Measurements from ENCODE around the gene TNFRSF8.

DNA sequence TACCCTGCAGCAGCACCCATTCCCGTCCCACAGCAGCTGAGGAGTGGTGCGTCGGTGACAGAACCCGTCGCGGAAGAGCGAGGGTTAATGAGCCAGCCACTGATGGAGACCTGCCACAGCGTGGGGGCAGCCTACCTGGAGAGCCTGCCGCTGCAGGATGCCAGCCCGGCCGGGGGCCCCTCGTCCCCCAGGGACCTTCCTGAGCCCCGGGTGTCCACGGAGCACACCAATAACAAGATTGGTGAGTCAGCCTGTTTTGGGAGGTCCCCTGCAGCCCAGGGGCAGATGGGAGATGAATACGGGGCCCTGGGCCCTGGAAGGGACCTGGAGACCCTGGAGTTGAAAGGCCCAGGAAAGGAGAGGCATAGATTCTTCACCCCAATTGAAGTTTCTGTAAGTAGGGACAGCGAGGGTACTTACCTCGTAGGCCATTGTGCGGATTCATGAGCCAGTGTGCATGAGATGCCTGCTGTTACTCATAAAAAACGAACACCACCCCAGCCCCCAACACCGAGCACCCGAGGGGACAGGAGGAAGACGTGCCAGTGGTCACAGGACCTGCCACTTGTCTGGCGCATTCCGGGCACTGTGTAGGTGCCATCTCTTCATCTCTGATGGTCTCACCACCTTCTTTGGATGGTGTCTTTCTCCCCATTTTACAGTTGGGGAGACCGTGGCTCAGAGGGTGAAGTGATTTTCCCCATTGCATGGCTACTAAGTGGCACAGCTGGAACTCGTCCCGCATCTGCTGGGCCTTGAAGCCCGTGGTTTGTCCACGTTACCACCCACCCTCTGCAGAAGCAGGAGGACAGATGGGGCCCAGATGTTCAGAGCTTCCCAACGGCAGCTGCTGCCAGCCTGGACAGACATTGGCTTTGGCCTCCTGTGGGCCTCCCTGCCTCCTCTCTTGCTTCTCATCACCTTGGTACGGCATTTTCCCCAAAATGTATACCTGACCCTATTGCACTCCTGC is 75.4 kb downstream of the TNFRSF8 start:
- no peak for TF ChIP-seq GABPB1 (CRISPR knock-in tag; IDR thresholded peaks at IDR 0.05)
- no peak for TF ChIP-seq TRIM24 (CRISPR knock-in tag; IDR thresholded peaks at IDR 0.05)
- no peak for TF ChIP-seq TGIF2 (CRISPR knock-in tag; IDR thresholded peaks at IDR 0.05)
- no peak for TF ChIP-seq BRD4 (CRISPR knock-in tag; IDR thresholded peaks at IDR 0.05)
- no peak for TF ChIP-seq CBX2 (IDR thresholded peaks at IDR 0.05; ENCODE audit: low read depth, low read length)
- no peak for TF ChIP-seq CBX2 (CRISPR knock-in tag; IDR thresholded peaks at IDR 0.05; ENCODE audit: low read depth)
